Activated T-cell treated with anti-CD3 and anti-CD28 coated beads, Interleukin-2, amount 50 U/mL, for 1 hour (primary cell): ENCODE measurements around the gene CD27.
"Not testable (repeated sequence)": the region's sequence is repeated elsewhere in the genome, so short reads cannot be mapped to it uniquely, and the experiment has no call there.

Experiments used
- DNase-seq: peaks from one replicate; pipeline ENCODE4 v3.0.0-alpha.2; 2020

CD27 gene

DNA sequence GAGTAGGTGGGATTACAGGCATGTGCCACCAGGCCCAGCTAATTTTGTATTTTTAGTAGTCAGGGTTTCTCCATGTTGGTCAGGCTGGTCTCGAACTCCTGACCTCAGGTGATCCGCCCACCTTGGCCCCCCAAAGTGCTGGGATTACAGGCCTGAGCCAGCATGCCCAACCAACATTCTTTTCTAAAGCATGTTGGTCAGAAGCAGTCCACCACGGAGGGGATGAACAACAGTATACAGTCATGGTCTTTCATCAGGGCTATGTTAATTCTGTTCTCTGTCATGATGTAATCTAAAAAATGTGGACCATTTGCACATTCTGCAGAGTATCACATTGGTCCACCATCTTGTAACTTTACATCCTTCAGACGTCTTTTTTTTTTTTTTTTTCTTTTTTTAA is 44.7 kb downstream of the CD27 start:
- no peak for DNase-seq

GRCh38 chr12:6490673-6491072 is 45.9 kb downstream of the CD27 start:
- DNase-seq, result not testable (repeated sequence)

DNA sequence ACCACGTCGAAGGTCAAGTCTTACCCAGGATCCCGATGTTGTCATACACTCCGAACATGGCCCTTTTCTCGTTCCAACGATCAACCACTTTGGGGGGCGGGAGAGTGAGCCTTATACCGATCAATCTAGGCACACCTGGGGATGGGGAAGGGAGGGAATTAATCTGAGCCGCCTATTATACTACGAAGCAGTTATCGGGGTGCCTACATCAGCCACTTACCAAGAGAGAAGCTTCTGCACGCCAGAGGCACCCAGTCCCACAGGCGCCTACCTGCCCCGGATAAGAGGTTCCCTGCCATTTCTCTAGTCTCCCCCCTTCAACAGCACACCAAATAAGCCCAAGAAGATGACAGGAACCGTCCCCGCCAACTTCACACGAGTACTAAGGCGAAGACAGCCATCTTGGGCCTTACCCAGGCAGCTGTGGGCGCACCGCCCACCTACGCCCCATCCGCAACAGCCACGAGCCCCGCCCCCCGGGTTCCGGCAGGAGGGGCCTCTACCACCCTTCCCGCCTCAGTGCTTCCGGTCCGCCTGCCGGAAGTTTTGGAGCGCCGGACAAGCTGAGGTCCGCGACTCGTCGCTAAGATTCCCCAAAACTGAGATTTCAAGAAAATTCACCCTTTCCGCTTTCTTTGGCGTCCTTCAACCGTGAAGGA is 48.2 kb downstream of the CD27 start, which contains the start of gene MRPL51:
Gene MRPL51 (minus strand): TSS at position 425 of the 659 bp plus-strand sequence. CDS start 126 bp downstream, at position 299.
- DNase-seq, result peak; percentile 93

GRCh38 chr12:6493497-6494257 is 48.9 kb downstream of the CD27 start, which contains the start of gene NCAPD2:
TSS of gene NCAPD2 (plus strand) at chr12:6494102. CDS start at chr12:6495099, 997 bp downstream.
- DNase-seq, result peak; percentile 92

GRCh38 chr12:6494258-6494743 is 49.5 kb downstream of the CD27 start:
- DNase-seq, result no peak

GRCh38 chr12:6494968-6495367 is 50.2 kb downstream of the CD27 start:
- DNase-seq, result no peak

GRCh38 chr12:6497291-6497690 is 52.5 kb downstream of the CD27 start:
- not testable (repeated sequence) for DNase-seq

- no peak for DNase-seq
Measured at GRCh38 chr12:6500466-6500865, 55.7 kb downstream of the CD27 start.
